H1 (cell line): ENCODE measurements around the gene AGBL1. TPM values are rescaled to one million over a fixed set of nuclear protein-coding genes. Genes with fewer than 3 reads are reported as not detected.

Source experiments
- CTCF ChIA-PET: fragments of 300-600 bp; sonication (Branson Sonifier 250); formaldehyde crosslinking; loops from one replicate; lab custom pipeline; 2021; ENCODE audit not compliant: partially characterized antibody; lab: Charles Lee
- POLR2A ChIA-PET: fragments of 300-600 bp; sonication (Branson Sonifier 250); formaldehyde crosslinking; loops from one replicate; lab custom pipeline; 2021; ENCODE audit warnings: inconsistent platforms; ENCODE audit not compliant: partially characterized antibody; lab: Charles Lee
- DNase-seq, 2 experiments: peaks; one replicate each; pipeline versions ENCODE4 v3.0.0 to v3.0.0-alpha.2; 2010 to 2022; ENCODE audit warnings: low spot score in 2 of 2, low read depth in 1 of 2, mixed read lengths in 1 of 2
- FAIRE-seq: peaks from 2 replicates; lab custom pipeline; 2011; peaks lifted over from hg19 to GRCh38; lab: Jason Lieb, UNC
- H2AFZ ChIP-seq: 2 replicates; pipeline ENCODE4 v1.8.1; 2012; ENCODE audit warnings: low read length, inconsistent platforms
- H2AK5ac ChIP-seq: 2 replicates; pipeline ENCODE4 v1.6.1; 2013; ENCODE audit warnings: low read depth, low read length
- H2BK120ac ChIP-seq: replicated peaks from 2 replicates; pipeline ENCODE3; 2013; ENCODE audit warnings: low read depth, low read length, inconsistent platforms
- H2BK12ac ChIP-seq: 2 replicates; pipeline ENCODE4 v1.6.1; 2013; ENCODE audit warnings: low read depth, low read length
- H2BK15ac ChIP-seq: 2 replicates; pipeline ENCODE4 v1.6.1; 2013; ENCODE audit warnings: low read length
- H2BK20ac ChIP-seq: 2 replicates; pipeline ENCODE4 v1.6.1; 2013; ENCODE audit warnings: low read length
- H2BK5ac ChIP-seq: 2 replicates; pipeline ENCODE4 v1.6.1; 2013; ENCODE audit warnings: low read depth, low read length
- H3K14ac ChIP-seq: 2 replicates; pipeline ENCODE4 v1.6.1; 2013; ENCODE audit warnings: inconsistent platforms; ENCODE audit not compliant: insufficient read length
- H3K18ac ChIP-seq: 2 replicates; pipeline ENCODE4 v1.6.1; 2013; ENCODE audit warnings: low read length; ENCODE audit errors: extremely low read depth
- H3K23ac ChIP-seq: 2 replicates; pipeline ENCODE4 v1.6.1; 2013; ENCODE audit warnings: inconsistent platforms; ENCODE audit not compliant: insufficient read length
- H3K23me2 ChIP-seq: 2 replicates; pipeline ENCODE4 v1.6.1; 2013; ENCODE audit warnings: low read depth, low read length
- H3K27ac ChIP-seq: 2 replicates; pipeline ENCODE4 v1.6.1; 2011; ENCODE audit warnings: low read depth, low read length, inconsistent platforms
- H3K27me3 ChIP-seq, 4 experiments: replicated peaks in 1 of 4; 1 replicate in 1 of 4; 2 replicates in 3 of 4; pipeline versions ENCODE4 v1.6.1 to v1.8.1; 2011 to 2013; ENCODE audit warnings: low read length in 3 of 4, mild to moderate bottlenecking in 3 of 4, inconsistent platforms in 2 of 4, mixed read lengths in 2 of 4, moderate library complexity in 1 of 4; ENCODE audit not compliant: control insufficient read depth in 3 of 4, insufficient read depth in 3 of 4; ENCODE audit errors: extremely low read depth in 1 of 4
- H3K36me3 ChIP-seq, 4 experiments: 2 replicates each; pipeline versions ENCODE4 v1.6.1 to v1.8.1; 2011 to 2013; ENCODE audit warnings: mild to moderate bottlenecking in 4 of 4, low read length in 3 of 4, moderate library complexity in 2 of 4, control low read depth in 1 of 4, inconsistent platforms in 1 of 4; ENCODE audit not compliant: insufficient read depth in 4 of 4, control insufficient read depth in 2 of 4
- H3K4ac ChIP-seq: replicated peaks from 2 replicates; pipeline ENCODE3; 2013; ENCODE audit warnings: low read length, low read depth, mixed read lengths, inconsistent platforms; ENCODE audit not compliant: insufficient read length
- H3K4me1 ChIP-seq, 4 experiments: replicated peaks in 1 of 4; 1 replicate in 1 of 4; 2 replicates in 3 of 4; pipeline versions ENCODE4 v1.6.1 to v1.8.1; 2011 to 2013; ENCODE audit warnings: low read length in 3 of 4, inconsistent platforms in 2 of 4, mixed read lengths in 1 of 4; ENCODE audit not compliant: insufficient read depth in 4 of 4, control insufficient read depth in 3 of 4
- H3K4me2 ChIP-seq, 2 experiments: 2 replicates each; pipeline versions ENCODE4 v1.6.1 to v1.8.1; 2011 to 2013; ENCODE audit warnings: low read depth in 2 of 2, low read length in 2 of 2, control low read depth in 1 of 2, inconsistent platforms in 1 of 2, mild to moderate bottlenecking in 1 of 2; ENCODE audit not compliant: insufficient read depth in 1 of 2
- H3K4me3 ChIP-seq, 4 experiments: fragments of 200-600, 300-600 bp in 1 of 4; sonication (generic), shearing (Covaris generic), sonication (Bioruptor Twin) in 1 of 4; 2 replicates each; pipeline versions ENCODE4 v1.5.1 to v1.8.1; 2011 to 2016; ENCODE audit warnings: low read length in 4 of 4, low read depth in 3 of 4, control low read depth in 2 of 4, inconsistent platforms in 2 of 4, mild to moderate bottlenecking in 2 of 4, mixed read lengths in 1 of 4, moderate library complexity in 1 of 4; ENCODE audit not compliant: insufficient read depth in 2 of 4; ENCODE audit errors: extremely low read depth in 1 of 4
- H3K56ac ChIP-seq: replicated peaks from 2 replicates; pipeline ENCODE3; 2013; ENCODE audit warnings: low read depth, mild to moderate bottlenecking, mixed read lengths, low read length, inconsistent platforms; ENCODE audit not compliant: insufficient read length
- H3K79me1 ChIP-seq: 2 replicates; pipeline ENCODE4 v1.6.1; 2013; ENCODE audit warnings: low read depth, low read length, control low read depth
- H3K79me2 ChIP-seq, 2 experiments: 2 replicates each; pipeline versions ENCODE4 v1.6.1 to v1.8.1; 2012 to 2013; ENCODE audit warnings: low read length in 2 of 2, mild to moderate bottlenecking in 2 of 2, inconsistent platforms in 1 of 2; ENCODE audit not compliant: insufficient read depth in 2 of 2, control insufficient read depth in 1 of 2
- H3K9ac ChIP-seq, 4 experiments: replicated peaks in 1 of 4; 1 replicate in 1 of 4; 2 replicates in 3 of 4; pipeline versions ENCODE4 v1.6.1 to v1.8.1; 2011 to 2013; ENCODE audit warnings: low read depth in 3 of 4, low read length in 3 of 4, control low read depth in 2 of 4, mild to moderate bottlenecking in 2 of 4, moderate library complexity in 2 of 4, inconsistent platforms in 1 of 4; ENCODE audit errors: extremely low read depth in 1 of 4
- H3K9me3 ChIP-seq, 2 experiments: 2 replicates each; pipeline versions ENCODE4 v1.6.1 to v1.8.1; 2012 to 2013; ENCODE audit warnings: mild to moderate bottlenecking in 2 of 2, moderate library complexity in 2 of 2, control low read depth in 1 of 2, inconsistent platforms in 1 of 2, low read depth in 1 of 2, low read length in 1 of 2, mixed read lengths in 1 of 2; ENCODE audit not compliant: insufficient read depth in 2 of 2
- H4K20me1 ChIP-seq, 2 experiments: replicated peaks in 1 of 2; 2 replicates each; pipeline versions ENCODE3 to v1.8.1; 2011 to 2013; ENCODE audit warnings: inconsistent platforms in 2 of 2, low read length in 2 of 2, mild to moderate bottlenecking in 1 of 2; ENCODE audit not compliant: insufficient read depth in 2 of 2, control insufficient read depth in 1 of 2
- H4K5ac ChIP-seq: 2 replicates; pipeline ENCODE4 v1.6.1; 2013; ENCODE audit warnings: low read length, low read depth, mixed read lengths, inconsistent platforms; ENCODE audit not compliant: insufficient read length
- H4K8ac ChIP-seq: 2 replicates; pipeline ENCODE4 v1.8.0; 2013; ENCODE audit warnings: mild to moderate bottlenecking, moderate library complexity, low read length, inconsistent platforms; ENCODE audit not compliant: insufficient read depth; ENCODE audit errors: extremely low read depth
- H4K91ac ChIP-seq: replicated peaks from 2 replicates; pipeline ENCODE3; 2013; ENCODE audit warnings: low read length, mixed read lengths, inconsistent platforms; ENCODE audit not compliant: insufficient read length
- E2F6 ChIP-seq: IDR thresholded peaks from 2 replicates; pipeline ENCODE4 v1.6.1; 2012; ENCODE audit warnings: inconsistent platforms
- KDM5A ChIP-seq: fragments of 200-600 bp; IDR thresholded peaks from 2 replicates; pipeline ENCODE4 v1.7.1; 2012; ENCODE audit warnings: mild to moderate bottlenecking, low read length, inconsistent platforms, mixed read lengths
- TAF1 ChIP-seq: IDR thresholded peaks from 2 replicates; pipeline ENCODE4 v1.6.1; 2011; ENCODE audit warnings: mild to moderate bottlenecking, low read depth, low read length
- WGBS, 2 experiments: shearing (Covaris generic) in 1 of 2; methylation state at CpG; one replicate each; pipeline versions ENCODE4 v1.1.6 to v1.1.7; 2013 to 2015; ENCODE audit warnings: low lambda C conversion rate in 2 of 2, mixed read lengths in 2 of 2, inconsistent platforms in 1 of 2, low coverage in 1 of 2, missing lambda C conversion rate in 1 of 2; ENCODE audit not compliant: insufficient replicate concordance in 2 of 2, insufficient coverage in 1 of 2, insufficient read length in 1 of 2; ENCODE audit errors: extremely low coverage in 1 of 2, missing lambda C conversion rate in 1 of 2; 5-methylcytosine and 5-hydroxymethylcytosine counted together
- polyA plus RNA-seq, 7 experiments: library from polyadenylated mRNA; depleted of rRNA in 3 of 7; stranded (reverse) in 5 of 7; unstranded in 2 of 7; fragments of >200 nt in 5 of 7; fragments of 200-250 nt in 2 of 7; gene quantifications; 1 replicate in 5 of 7; 2 replicates in 1 of 7; 4 replicates in 1 of 7; pipeline versions ENCODE4 v1.2.1 to v1.2.3, GENCODE V29; 2011 to 2013; ENCODE audit warnings: missing spikeins in 2 of 7, mixed read lengths in 2 of 7
- total RNA-seq: library from RNA; stranded (reverse); fragmentation: NEBNext Ultra II Directional; extraction: Animal tissue kit (Norgen Biotek cat#: 25700); gene quantifications from 2 replicates; pipeline ENCODE4 v1.2.1, GENCODE V29; 2021

Gene AGBL1
- total and polyA plus RNA-seq, 2 of the 8 experiments (the other 6 are each of a cell fraction or from before 2014, with no cell fraction given): not detected

- Histone ChIP-seq H3K56ac (no peak overlapping the region), H3K27ac (no peak overlapping the region), H2AFZ (peak overlapping the region; percentile 98), H2BK20ac (no peak overlapping the region), H3K23me2 (no peaks in the 10 kb centered on the region), H3K4ac (no peak overlapping the region), H3K23ac (no peak overlapping the region), H4K8ac (no peak overlapping the region), H2BK15ac (no peak overlapping the region), H3K36me3 (no peaks in the 10 kb centered on the region), H3K18ac (no peak overlapping the region), H4K5ac (no peak overlapping the region), H3K9me3 (no peaks in the 10 kb centered on the region), H3K4me3 (no peak overlapping the region), H2BK120ac (no peak overlapping the region), H3K27me3 (no peaks in the 10 kb centered on the region), H3K4me1 (no peaks in the 10 kb centered on the region; a peak in 1 of 7 replicates)
- 86% methylated on average over 2 of the region's 2 CpGs; no CpG with 5 or more reads in 1 of the 2 experiments for WGBS, 2 experiments
- ChIA-PET CTCF (no interaction called here), POLR2A (no interaction called here)
- no peak for TF ChIP-seq KDM5A
- no peak for TF ChIP-seq TAF1
- TF ChIP-seq E2F6: no peak
- TF ChIP-seq, all 59 proteins: peak for 0
- Histone ChIP-seq H4K20me1 (no peaks in the 10 kb centered on the region), H3K14ac (no peak overlapping the region), H3K4me2 (no peak overlapping the region), H2AK5ac (no peak overlapping the region), H2BK5ac (no peak overlapping the region), H3K79me2 (no peaks in the 10 kb centered on the region), H4K91ac (no peak overlapping the region), H3K79me1 (no peaks in the 10 kb centered on the region), H3K9ac (no peak overlapping the region), H2BK12ac (no peak overlapping the region)
- no peak for DNase-seq
- FAIRE-seq: no peak
Measured at GRCh38 chr15:86634992-86635638, 555.4 kb downstream of the AGBL1 start.
